Measurements from ENCODE around the gene WDR37.

DNA sequence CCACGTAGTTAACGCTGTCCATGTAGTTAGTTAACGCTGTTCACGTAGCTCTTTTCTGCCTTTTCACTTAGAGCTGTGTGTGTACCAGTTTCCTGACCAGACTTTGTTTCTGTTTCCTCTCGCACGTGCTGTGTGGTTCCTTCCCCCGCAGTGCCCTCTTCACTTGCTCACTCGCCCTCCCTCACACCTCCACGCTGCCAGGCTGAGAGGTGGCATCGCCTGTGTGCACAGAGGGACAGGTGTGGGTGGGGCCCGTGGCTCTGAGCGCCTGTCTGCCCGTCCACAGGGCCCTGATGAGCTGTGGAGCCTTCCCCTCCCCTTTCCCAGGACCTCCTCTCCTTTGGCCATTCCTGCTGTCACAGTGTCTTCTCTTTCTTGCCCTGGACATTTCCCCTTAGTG, 30.6 kb downstream of the WDR37 start:
- TF ChIP-seq, protein P1, sequence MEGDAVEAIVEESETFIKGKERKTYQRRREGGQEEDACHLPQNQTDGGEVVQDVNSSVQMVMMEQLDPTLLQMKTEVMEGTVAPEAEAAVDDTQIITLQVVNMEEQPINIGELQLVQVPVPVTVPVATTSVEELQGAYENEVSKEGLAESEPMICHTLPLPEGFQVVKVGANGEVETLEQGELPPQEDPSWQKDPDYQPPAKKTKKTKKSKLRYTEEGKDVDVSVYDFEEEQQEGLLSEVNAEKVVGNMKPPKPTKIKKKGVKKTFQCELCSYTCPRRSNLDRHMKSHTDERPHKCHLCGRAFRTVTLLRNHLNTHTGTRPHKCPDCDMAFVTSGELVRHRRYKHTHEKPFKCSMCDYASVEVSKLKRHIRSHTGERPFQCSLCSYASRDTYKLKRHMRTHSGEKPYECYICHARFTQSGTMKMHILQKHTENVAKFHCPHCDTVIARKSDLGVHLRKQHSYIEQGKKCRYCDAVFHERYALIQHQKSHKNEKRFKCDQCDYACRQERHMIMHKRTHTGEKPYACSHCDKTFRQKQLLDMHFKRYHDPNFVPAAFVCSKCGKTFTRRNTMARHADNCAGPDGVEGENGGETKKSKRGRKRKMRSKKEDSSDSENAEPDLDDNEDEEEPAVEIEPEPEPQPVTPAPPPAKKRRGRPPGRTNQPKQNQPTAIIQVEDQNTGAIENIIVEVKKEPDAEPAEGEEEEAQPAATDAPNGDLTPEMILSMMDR (IDR thresholded peaks at IDR 0.05) = no peak
- TF ChIP-seq SIN3A (IDR thresholded peaks at IDR 0.05; ENCODE audit: borderline replicate concordance, insufficient read depth, low read depth, low read length) (no peak), POLR2AphosphoS5 (IDR thresholded peaks at IDR 0.05; ENCODE audit: low read depth, low read length) (no peak)
